OCI-LY7 (cell line): Measurements from ENCODE around the gene SDCCAG8.

Source experiments
- CTCF ChIP-seq: fragments of 200-600 bp; sonication (generic); conservative IDR thresholded peaks from 2 replicates; pipeline ENCODE4 v1.5.1; 2014; ENCODE audit warnings: mild to moderate bottlenecking, antibody characterized with exemption, low read length, moderate library complexity, mixed read lengths
- EZH2phosphoT487 ChIP-seq: fragments of 200-600 bp; sonication (generic); IDR thresholded peaks from 2 replicates; pipeline ENCODE4 v1.6.1; 2018; ENCODE audit warnings: low read depth, borderline replicate concordance, mild to moderate bottlenecking, mixed run types, antibody characterized with exemption, low read length, moderate library complexity, mixed read lengths

GRCh38 chr1:243420946-243421685 lies 165.3 kb downstream of the SDCCAG8 start:
- TF ChIP-seq CTCF (no peak), EZH2phosphoT487 (no peak)
